GM12892 (cell line): ENCODE measurements around the gene PINLYP. TPM values are rescaled to one million over a fixed set of nuclear protein-coding genes. Genes with fewer than 3 reads are reported as not detected.

Experiments used
- DNase-seq: peaks from one replicate; pipeline ENCODE4 v3.0.0; 2011; ENCODE audit not compliant: insufficient read length
- FAIRE-seq: peaks from 2 replicates; lab custom pipeline; 2011; peaks lifted over from hg19 to GRCh38; lab: Jason Lieb, UNC
- POLR2A ChIP-seq: IDR thresholded peaks from 2 replicates; pipeline ENCODE4 v1.6.1; 2011; ENCODE audit warnings: low read depth, low read length, control low read depth
- POLR2AphosphoS5 ChIP-seq: IDR thresholded peaks from 2 replicates; pipeline ENCODE4 v1.6.1; 2011; ENCODE audit warnings: low read depth, low read length, control low read depth
- TAF1 ChIP-seq: IDR thresholded peaks from 2 replicates; pipeline ENCODE4 v1.6.1; 2011; ENCODE audit warnings: low read depth, mild to moderate bottlenecking, control low read depth, low read length, borderline replicate concordance
- polyA plus RNA-seq: library from polyadenylated mRNA; unstranded; fragments of >200 nt; gene quantifications from one replicate; pipeline ENCODE4 v1.2.1, GENCODE V29; 2012; ENCODE audit warnings: missing spikeins, inconsistent platforms; ENCODE audit not compliant: missing spikeins

PINLYP gene
- polyA plus RNA-seq, result 0.89 TPM

DNA sequence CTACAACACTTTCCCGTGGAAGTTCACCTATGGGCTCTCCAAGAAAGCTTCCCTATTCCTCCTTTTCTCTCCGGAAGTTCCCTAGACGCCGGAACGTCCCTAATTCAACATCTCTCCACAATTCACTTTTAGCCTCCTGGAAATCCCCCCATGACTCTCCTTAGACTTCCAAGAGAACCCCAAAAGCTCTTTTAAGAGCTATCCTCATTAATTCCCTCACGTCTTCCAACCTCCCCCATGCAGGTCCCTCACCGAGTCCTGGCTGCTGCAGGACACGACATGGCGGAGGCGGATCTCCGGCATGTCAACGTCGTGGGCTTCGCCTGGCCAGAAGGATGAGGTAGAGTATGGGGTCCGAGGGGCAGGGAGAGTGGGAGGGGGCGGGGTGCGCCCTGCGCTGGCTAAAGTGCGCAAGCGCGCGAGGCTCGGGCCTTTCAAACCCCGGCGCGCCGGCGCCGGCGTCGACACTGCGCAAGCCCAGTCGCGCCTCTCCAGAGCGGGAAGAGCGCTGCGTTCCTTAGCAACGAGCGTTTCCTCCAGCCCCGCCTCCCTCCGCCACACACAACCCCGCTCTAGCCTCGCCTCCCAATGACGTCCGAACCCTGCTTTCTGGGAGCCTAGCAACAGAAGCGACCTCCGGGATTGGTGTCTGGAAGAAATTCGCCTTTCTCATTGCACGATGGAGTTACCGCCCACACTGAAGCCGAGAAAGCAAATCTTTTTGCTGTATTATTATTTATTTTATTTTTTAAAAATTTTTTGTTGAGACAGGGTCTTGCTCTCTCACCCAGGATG, at the start of gene PINLYP, which contains the start of gene XRCC1:
PINLYP (plus strand) TSS at position 646 of the 795 bp plus-strand sequence. CDS start 1,391 bp downstream, outside the sequence.
XRCC1 (minus strand) TSS at position 372 of the 795 bp plus-strand sequence; CDS start at position 303, 69 bp downstream.
- TF ChIP-seq POLR2A (peak; percentile 67; the same call in 1 of the 2 replicates), TAF1 (0 out of 2 replicates have a peak, but pooled peaks have one; percentile 18), POLR2AphosphoS5 (peak; percentile 61; the same call in 1 of the 2 replicates)
- DNase-seq, result peak; percentile 94
- FAIRE-seq, result peak; percentile 100

DNA sequence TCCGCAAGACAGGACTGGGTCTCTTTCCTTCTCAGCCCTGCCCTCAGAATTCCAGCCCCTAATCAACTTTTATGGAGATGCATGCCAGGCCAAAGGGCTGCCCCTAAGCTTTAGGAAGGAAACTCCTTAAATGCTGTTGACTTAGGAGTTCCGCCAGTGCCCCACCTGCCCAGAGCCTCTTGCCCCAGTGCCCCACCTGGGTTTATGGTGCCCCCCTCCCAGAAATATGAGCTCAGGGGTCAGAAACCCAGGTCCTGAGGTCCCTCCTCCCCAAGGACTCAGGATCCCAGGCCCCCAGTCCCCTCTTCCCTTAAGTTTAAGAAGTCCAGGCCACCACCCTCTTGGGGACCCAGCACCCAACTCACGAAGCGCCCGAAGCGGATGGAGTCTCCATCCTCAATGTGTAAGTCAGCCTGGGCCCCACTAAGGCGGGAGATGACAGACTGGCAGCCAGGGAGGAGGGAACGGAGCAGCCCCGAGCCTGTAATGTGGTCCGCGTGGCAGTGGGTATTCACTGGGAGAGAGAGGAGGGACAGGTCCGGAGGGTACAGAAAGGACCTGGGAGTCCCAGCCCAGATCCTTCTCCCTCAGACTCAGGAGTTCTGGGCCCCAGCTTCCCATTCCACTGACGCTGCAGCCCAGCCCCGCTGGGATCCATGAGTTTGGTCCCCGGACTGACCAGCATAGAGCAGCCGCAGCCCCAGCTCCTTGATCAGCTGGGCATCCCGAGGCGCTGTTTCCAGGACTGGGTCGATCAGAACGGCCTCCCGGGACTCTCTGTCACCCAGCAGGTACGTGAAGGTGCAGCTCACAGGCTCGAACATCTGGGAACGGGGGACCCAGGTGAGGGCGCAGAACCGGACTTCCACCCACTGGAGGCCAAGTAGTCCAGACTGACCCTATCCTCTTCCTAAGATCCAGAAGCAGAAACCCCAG, 49.5 kb upstream of the PINLYP start:
- DNase-seq, result no peak
- peak; percentile 5 for FAIRE-seq
- TF ChIP-seq POLR2A, result no peak
- TF ChIP-seq POLR2AphosphoS5, result no peak

DNA sequence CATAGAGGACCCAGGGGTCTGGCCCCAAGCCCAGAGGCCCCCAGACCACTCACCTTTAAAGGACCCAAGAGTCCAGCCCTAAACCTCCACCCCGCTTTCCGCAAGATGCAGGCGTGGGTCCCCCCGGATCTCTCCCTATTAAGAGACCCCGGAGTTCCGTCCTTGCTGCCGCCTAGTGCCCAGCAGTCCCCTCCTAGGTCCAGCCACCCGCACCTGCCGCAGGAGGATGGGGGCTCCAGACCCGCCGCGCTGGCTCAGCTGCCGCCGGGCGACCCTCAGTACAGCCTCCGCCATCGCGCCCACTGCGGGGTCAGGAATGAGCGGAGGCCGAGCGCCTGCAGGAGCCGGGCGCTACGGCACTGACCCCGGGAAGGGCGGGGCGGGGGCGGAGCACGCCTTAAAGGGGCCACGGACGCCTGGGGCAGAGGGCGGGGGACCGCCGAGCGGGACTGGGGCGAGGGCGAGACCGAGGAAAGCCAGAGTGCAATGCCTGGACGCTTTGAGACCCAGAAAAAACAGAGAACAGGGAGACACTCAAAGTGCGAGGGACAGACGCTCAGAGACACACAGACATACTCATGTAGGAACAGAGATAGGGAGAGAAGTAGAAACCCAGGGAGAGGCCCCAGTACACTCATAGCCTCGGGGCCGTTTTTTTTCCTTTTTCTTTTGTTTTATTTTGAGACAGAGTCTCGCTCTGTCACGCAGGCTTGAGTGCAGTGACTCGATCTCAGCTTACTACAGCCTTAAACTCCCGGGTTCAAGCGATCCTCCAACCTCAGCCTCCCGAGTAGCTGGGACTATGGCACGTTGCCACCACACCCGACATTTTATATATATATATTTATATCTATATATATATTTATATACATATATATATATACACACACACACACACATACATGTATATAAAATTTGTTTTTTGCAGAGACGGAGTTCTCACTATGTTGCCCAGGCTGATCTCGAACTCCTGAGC, 48.4 kb upstream of the PINLYP start, which contains the start of gene ETHE1:
ETHE1 (minus strand) TSS at position 318 of the 976 bp plus-strand sequence; CDS start at position 294, 24 bp downstream.
- TF ChIP-seq POLR2AphosphoS5 (peak; percentile 64), TAF1 (peak; percentile 69; the same call in 1 of the 2 replicates), POLR2A (peak; percentile 73; the same call in 1 of the 2 replicates)
- DNase-seq, result peak; percentile 82
- FAIRE-seq, result peak; percentile 60

DNA sequence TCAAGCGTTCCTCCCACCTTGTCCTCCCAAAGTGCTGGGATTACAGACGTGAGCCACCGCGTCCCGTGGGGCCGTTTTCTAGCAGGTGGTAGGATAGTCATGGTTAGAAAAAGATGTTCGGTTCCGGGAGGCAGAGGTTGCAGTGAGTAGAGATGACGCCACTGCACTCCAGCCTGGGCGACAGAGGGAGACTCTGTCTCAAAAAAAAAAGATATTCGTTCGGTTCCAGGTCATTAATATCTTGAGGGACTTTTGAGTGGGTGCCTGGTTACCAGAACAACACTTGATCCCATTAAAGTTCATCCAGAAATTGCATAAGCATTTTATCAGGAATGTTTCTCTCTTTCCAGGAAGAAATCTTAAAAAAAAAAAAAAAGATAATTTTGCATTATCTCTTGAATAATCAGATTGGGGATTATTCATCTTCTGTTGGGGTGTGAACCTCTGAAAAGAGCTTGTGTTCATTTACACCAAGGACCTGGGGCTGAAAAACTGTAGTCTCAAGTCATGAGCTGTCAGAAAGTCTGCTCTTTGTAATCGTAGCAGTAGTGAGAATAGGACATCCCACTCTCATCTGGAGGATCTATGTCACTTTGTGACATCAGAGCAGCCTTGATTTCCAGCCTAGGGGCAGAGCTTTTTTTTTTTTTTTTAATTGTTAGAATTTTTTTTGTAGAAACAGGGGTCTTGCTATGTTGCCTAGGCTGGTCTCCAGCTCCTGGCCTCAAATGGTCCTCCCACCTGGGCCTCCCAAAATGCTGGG, 47.6 kb upstream of the PINLYP start:
- DNase-seq, result no peak

DNA sequence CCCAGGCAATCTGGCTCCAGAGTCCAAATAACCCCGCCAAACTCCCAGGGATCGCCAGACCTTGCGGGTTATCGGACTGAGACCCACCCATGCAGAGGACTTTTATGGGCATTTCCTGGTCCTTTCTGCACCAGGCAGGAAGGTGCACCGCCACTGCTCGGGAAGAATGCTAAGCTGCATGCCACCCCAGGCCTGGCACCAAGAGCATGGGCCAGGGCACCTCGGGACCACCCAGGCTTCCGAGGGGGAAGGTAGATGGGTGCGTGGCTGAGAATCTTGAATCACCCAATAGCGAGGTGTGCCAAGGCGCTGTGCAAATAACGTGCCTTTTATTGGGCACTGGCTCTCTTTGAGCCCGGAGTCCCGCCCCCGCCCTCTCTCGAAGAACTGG, 43.0 kb upstream of the PINLYP start:
- FAIRE-seq (no peak), DNase-seq (no peak)
- TF ChIP-seq POLR2AphosphoS5 (no peak), POLR2A (no peak), TAF1 (no peak)

More for the DNA sequence above, 47.6 kb upstream of the PINLYP start:
- no peak for FAIRE-seq
- TF ChIP-seq POLR2A, result no peak
- no peak for TF ChIP-seq TAF1
- no peak for TF ChIP-seq POLR2AphosphoS5

DNA sequence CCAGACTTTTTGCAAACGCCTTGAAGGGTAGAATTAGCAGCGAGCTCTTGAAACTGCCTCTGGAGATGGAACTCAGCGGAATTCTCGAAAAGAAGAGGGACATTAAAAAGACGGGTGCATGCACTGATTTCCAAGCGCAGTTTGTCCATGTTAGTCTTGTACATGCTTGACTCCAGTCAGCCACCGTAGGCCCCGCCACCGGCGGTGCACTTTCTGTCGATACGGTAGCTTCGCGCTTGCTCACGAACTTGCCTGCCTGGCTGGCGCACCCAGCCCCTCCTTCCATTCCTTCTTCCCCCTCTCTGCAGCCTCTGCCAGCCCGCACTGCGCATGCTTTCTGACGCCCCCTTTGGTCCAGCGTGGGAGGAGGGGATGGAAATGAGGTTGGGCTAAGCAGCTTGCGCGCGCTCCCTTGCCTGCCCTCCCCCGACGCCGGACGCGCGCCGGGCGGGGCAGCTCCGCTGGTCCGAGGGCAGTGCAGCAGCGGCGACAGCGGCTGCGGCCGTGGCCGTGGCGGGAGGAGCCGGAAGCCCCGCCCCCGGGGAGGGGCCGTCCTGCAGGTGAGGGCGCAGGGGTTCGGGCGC, 42.5 kb upstream of the PINLYP start, which contains the start of gene ZNF575:
ZNF575 (plus strand) TSS at position 227 of the 584 bp plus-strand sequence. CDS start 1,235 bp downstream, outside the sequence.
- FAIRE-seq, result peak; percentile 97
- TF ChIP-seq POLR2A (peak; percentile 29; the same call in 1 of the 2 replicates), POLR2AphosphoS5 (no peak)
- peak; percentile 78 for DNase-seq

DNA sequence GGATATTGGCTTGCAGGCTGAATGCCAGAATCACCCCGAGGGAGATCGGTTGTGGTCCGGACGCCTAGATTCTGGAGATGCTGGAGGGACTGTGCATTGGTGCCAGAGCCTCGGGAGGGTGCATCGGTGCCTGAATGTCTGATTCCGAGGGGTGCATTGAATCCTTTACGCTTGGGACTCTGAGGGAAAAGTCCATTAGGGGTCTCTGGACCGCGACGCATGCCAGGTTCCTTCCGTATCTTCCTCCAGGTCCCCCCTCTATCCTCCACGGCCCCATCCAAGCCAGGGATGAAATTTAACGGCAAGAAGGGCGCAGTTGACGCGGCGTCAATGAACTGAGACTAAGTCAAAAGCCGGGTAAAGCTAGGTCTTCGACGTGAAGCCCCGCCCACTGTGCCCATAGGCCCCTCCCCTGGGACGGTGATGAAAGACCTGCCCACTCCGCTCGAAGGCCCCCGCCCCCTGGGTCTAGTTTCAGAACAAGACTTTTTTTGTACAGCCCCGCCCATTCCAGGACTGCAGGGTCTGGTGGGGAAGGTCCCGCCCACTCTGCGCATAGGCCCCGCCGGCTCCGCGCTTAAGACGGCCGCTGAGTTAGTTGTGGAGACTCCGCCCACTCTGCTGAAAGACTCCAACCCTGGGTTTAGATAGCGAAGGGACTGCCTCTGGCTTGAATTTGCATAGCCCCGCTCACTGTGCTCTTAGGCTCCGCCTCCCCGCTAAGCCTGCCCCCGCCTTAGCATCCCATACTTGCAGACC, 41.9 kb upstream of the PINLYP start:
- FAIRE-seq (no peak), DNase-seq (peak; percentile 88)
- no peak for TF ChIP-seq TAF1
- TF ChIP-seq POLR2AphosphoS5, result no peak
- no peak for TF ChIP-seq POLR2A

DNA sequence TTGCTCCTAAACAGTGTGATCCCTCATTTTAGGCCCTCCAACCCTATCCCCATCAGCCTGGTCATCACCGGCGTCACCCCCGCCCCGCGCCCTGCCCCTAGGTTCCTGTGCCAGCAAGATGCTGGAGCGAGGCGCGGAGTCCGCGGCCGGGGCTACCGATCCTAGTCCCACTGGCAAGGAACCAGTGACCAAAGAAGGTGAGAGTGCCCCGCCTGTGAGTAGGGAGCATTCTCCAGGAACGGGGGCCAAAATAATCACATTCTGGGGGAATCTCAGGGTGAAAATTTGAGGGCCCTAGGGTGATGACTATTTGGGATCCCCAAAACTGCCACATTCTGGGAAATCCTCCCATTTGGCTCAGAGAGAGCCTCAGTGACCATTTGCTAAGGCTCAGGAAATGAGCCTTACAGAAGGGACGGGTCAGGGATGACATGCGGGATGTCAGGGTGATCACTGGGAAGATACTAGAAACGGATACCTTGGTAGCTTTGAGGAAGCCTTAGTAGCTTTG, 41.2 kb upstream of the PINLYP start:
- DNase-seq (no peak), FAIRE-seq (no peak)
- no peak for TF ChIP-seq POLR2A
- TF ChIP-seq TAF1, result no peak
- no peak for TF ChIP-seq POLR2AphosphoS5
